Measurements from ENCODE around the gene CEBPE. TPM values are rescaled to one million over a fixed set of nuclear protein-coding genes. Genes with fewer than 3 reads are reported as not detected.

The CEBPE gene
- total RNA-seq, 2 experiments from 2014 or later, result 0.67 to 0.98 TPM

DNA sequence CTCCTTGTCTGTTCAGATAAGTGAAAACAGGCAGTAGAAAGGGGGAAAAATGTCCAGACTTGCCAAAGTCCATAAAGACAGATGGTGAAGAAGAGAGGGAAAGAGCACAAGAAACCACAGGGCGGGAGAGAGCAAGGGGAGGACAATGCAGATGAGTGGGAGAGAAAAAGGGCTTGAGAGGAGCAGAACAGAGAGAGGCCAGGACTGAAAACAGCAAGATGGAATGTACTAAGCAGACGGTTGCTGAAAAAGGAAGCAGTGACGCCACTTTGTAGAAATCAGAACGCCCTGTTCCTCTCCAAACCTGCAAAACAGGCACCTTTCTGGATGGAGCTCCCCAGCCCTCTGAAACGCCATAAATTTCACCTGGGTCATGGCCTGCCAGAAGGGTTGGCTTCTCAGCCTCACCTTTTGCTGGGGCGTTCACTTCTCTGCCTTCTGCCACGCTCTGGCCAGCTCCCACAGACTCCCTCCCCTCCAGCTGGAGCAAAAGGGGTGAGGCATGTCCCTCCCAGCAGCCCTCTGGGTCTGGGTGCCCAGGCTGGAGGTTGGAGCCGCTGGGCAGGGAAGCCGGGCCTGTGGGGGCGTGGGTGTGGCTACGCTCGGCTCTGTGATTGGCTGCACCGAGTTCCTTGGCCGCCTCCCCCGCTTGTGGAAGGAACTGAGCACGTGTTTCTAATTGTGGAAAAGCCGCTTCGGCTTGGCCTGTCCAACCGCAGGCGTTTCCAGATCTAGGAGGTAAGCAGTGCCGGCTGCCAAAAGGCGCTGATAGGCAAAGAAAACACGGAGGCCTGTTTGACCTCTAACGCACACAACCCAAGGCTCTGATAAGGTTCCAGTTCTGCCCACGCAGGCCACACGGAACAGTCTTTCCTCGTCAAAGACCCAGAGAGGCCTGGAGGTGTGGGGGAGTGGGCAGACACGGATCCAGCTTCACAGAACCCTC is 35.1 kb upstream of the CEBPE start:
- H3K4me1 Mint-ChIP-seq, result peaks cover 23% of the 10 kb centered on the region
- no peaks in the 10 kb centered on the region for H3K9me3 Mint-ChIP-seq
- CTCF ChIA-PET, result no interaction called here
- no peaks in the 10 kb centered on the region for H3K36me3 Mint-ChIP-seq (ENCODE audit: low read depth)
- no peak overlapping the region for H3K4me3 Mint-ChIP-seq
- H3K27me3 Mint-ChIP-seq, result peaks cover 17% of the 10 kb centered on the region
- DNase-seq, result no peak
- no peak overlapping the region for H3K27ac Mint-ChIP-seq
- POLR2A ChIA-PET, result no interaction called here

DNA sequence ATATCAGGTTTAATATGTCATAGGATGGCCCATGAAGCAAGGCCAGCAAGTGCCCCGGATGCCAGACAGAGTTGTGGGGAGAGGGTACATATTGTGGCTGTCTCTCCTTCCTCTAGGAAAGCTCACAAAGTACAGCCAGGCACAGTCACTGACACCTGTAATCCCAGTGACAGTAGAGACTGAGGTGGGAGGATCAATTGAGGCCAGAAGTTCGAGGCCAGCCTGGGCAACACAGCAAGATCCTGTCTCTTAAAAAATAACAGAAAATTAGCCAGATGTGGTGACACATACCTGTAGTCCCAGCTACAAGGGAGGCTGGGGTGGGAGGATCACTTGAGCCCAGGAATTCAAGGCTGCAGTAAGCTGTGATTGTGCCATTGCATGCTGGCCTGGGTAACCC is 32.3 kb upstream of the CEBPE start:
- peaks cover 4% of the 10 kb centered on the region for H3K27me3 Mint-ChIP-seq
- H3K4me3 Mint-ChIP-seq, result no peak overlapping the region
- H3K9me3 Mint-ChIP-seq, result no peaks in the 10 kb centered on the region
- ChIA-PET POLR2A (no interaction called here), CTCF (interaction anchor here (0.6 to 1.3 kb wide), 3 partner anchors 8 to 238 kb away, joined by 3 read pairs; no protein-coding TSS in a partner anchor)
- no peak for DNase-seq
- H3K4me1 Mint-ChIP-seq, result peaks cover 23% of the 10 kb centered on the region
- H3K27ac Mint-ChIP-seq, result no peak overlapping the region
- H3K36me3 Mint-ChIP-seq (ENCODE audit: low read depth), result no peaks in the 10 kb centered on the region

DNA sequence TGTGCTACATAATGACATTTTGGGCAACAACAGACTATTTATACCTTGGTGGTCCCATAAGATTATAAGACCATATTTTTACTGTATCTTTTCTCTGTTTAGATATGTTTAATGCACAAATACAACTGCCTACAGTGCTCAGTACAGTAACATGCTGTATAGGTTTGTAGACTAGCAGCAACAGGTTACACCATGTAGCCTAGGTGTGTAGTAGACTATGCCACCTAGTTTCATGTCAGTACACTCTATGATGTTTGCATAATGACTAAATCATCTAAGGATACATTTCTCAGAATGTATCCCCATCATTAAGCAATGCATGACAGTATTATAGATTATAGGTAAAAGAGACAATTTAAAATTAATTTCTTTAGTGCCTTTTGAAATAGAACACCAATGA is 30.7 kb upstream of the CEBPE start:
- POLR2A ChIA-PET, result no interaction called here
- H3K27me3 Mint-ChIP-seq, result peaks cover 6% of the 10 kb centered on the region
- CTCF ChIA-PET, result interaction anchor here (1.5 kb wide), 1 partner anchor 29 kb away, joined by 5 read pairs; no protein-coding TSS in a partner anchor

DNA sequence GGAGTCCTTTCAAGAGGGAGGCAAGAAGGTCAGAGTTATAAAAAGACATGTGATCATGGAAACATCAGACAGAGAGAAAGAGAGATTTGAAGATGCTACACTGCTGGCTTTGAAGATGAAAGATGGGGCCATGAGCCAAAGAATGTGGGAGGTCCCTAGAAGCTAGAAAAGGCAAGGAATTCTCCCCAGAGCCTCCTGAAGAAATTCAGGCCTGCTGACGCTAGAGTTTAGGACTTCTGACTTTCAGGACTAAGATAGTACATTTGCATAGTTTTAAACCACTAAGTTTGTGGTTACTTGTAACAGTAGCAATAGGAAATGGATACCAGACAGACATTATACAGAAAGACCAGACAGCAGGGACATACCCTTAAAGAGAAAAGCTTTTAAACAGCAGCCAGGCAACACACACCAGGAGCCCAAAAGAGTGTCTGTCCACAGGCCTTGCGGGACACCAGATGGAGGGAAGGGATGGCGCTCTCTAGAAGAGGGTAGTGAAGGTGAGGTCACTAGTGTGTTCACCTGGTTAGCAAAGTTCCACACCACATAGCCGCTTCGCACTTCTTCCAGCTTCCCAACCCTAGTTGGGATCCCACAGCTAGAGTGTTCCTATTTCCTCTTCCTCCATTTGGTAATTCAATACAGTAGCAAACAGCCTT is 29.7 kb upstream of the CEBPE start:
- Mint-ChIP-seq H3K4me1 (peaks cover 6% of the 10 kb centered on the region), H3K27me3 (peaks cover 9% of the 10 kb centered on the region), H3K36me3 (ENCODE audit: low read depth) (no peaks in the 10 kb centered on the region), H3K4me3 (no peak overlapping the region), H3K27ac (no peak overlapping the region), H3K9me3 (no peaks in the 10 kb centered on the region)
- ChIA-PET POLR2A (no interaction called here), CTCF (interaction anchor here (1.5 kb wide), 1 partner anchor 28 kb away, joined by 5 read pairs; no protein-coding TSS in a partner anchor)
- no peak for DNase-seq

More for the DNA sequence above, 30.7 kb upstream of the CEBPE start:
- Mint-ChIP-seq H3K36me3 (ENCODE audit: low read depth) (no peaks in the 10 kb centered on the region), H3K27ac (no peak overlapping the region), H3K4me1 (peaks cover 15% of the 10 kb centered on the region), H3K9me3 (no peaks in the 10 kb centered on the region), H3K4me3 (no peak overlapping the region)
- no peak for DNase-seq

DNA sequence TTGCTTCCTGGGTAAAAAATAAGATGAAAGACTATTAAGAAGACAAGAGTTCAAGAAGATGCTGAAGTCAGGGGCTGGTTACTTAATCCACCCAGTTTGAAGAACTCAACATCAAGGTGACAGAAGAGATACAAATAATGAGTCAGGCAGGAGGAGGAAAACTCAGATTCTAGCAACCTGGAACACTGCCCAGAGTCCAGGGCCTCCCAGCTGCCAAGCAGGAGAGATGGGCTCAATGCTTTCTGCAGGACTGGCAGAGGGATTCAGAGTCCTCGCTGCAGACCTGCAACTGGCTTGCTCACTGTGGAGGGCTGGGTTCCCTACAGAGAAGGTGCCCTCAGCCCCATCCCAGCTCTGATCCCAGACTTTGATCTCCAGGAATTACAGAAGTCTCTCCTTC is 28.6 kb upstream of the CEBPE start:
- POLR2A ChIA-PET, result no interaction called here
- H3K9me3 Mint-ChIP-seq, result no peaks in the 10 kb centered on the region
- H3K36me3 Mint-ChIP-seq (ENCODE audit: low read depth), result no peaks in the 10 kb centered on the region
- no peak overlapping the region for H3K27ac Mint-ChIP-seq
- H3K27me3 Mint-ChIP-seq, result peaks cover 13% of the 10 kb centered on the region
- DNase-seq, result no peak
- no peaks in the 10 kb centered on the region for H3K4me1 Mint-ChIP-seq
- CTCF ChIA-PET, result no interaction called here
- H3K4me3 Mint-ChIP-seq, result no peak overlapping the region

DNA sequence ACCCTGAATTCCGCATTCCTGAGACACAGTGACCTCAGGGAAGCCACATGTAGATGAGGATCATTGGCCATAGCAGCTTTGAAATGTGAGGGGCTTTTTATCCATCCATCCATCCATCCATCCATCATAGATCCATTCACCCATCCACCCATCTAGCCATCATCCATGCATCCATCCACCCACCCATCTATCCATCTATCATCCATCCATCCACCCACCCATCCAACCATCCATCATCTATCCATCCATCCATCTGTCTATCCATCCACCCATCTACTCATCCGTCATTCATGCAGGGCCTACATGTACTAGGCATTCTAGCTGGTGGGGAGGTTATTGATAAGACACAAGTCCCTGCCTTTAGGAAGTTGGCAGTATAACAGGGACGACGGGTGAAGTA is 27.9 kb upstream of the CEBPE start:
- no peaks in the 10 kb centered on the region for H3K9me3 Mint-ChIP-seq
- ChIA-PET CTCF (no interaction called here), POLR2A (no interaction called here)
- H3K4me1 Mint-ChIP-seq, result no peaks in the 10 kb centered on the region
- H3K4me3 Mint-ChIP-seq, result no peak overlapping the region
- H3K27ac Mint-ChIP-seq, result no peak overlapping the region
- DNase-seq, result no peak
- no peaks in the 10 kb centered on the region for H3K36me3 Mint-ChIP-seq (ENCODE audit: low read depth)
- peaks cover 13% of the 10 kb centered on the region for H3K27me3 Mint-ChIP-seq

DNA sequence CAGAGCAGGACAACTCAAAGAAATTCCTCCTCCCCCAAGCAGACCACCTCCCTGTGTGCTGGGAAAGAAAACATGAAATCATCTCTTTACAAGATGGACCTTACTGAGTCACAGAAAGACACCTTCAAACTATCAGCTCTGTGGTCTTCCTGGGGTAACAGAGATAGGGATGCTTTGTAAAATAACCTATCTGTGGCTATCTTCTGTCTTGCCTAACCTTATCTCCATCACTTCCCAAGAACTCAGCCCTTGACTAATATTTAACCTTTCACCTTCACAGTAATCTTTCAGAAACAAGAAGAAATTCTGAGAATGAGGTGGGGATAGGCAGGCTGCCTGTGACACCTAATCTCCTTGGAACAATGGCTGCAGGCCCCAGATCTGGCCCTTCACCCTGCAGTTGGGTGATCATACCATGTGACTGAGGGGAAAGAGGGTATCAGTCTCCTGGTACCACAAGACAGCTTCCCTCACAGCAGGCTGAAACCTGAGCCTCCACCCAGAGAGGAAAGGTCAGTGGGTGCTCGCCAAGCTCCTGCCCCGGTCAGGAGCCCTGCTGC is 27.4 kb upstream of the CEBPE start:
- ChIA-PET POLR2A (interaction anchor here (0.6 kb wide), 1 partner anchor 142 kb away, joined by 3 read pairs; no protein-coding TSS in a partner anchor), CTCF (no interaction called here)
- DNase-seq, result no peak
- no peak overlapping the region for H3K4me3 Mint-ChIP-seq
- peaks cover 14% of the 10 kb centered on the region for H3K27me3 Mint-ChIP-seq
- H3K4me1 Mint-ChIP-seq, result no peaks in the 10 kb centered on the region
- H3K27ac Mint-ChIP-seq, result no peak overlapping the region
- no peaks in the 10 kb centered on the region for H3K9me3 Mint-ChIP-seq
- no peaks in the 10 kb centered on the region for H3K36me3 Mint-ChIP-seq (ENCODE audit: low read depth)

DNA sequence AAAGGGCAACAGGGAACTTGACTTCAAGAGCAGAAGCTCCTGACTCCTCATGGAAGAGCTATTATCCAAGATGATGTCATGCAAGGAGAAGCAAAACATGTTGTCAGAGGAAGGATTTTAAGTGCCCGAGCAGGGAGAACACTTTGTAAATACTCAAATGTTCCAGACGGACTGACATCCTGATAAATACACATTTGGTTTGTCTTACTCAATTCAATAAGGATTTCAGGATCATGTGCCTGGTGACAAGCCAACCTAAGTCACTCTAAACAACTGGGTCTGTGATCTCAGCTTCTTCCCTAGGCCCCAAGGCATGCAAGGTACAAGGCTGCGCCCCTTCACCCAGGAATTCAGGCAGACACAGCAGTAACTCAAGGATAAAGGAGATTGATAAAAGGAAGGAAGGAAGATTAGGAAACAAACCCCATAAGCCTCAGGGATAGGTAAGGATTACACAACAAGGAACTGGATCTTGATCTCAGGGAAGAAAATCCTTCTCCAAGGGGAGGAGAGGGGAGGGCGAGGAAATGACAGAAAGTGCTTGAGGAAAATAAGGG is 26.8 kb upstream of the CEBPE start:
- Mint-ChIP-seq H3K27ac (no peak overlapping the region), H3K4me3 (no peak overlapping the region), H3K27me3 (peaks cover 14% of the 10 kb centered on the region), H3K9me3 (no peaks in the 10 kb centered on the region), H3K36me3 (ENCODE audit: low read depth) (no peaks in the 10 kb centered on the region), H3K4me1 (no peaks in the 10 kb centered on the region)
- POLR2A ChIA-PET, result interaction anchor here (0.6 kb wide), 1 partner anchor 142 kb away, joined by 3 read pairs; no protein-coding TSS in a partner anchor
- CTCF ChIA-PET, result interaction anchor here (0.6 kb wide), 1 partner anchor 1761 kb away, joined by 4 read pairs; no protein-coding TSS in a partner anchor
- no peak for DNase-seq

DNA sequence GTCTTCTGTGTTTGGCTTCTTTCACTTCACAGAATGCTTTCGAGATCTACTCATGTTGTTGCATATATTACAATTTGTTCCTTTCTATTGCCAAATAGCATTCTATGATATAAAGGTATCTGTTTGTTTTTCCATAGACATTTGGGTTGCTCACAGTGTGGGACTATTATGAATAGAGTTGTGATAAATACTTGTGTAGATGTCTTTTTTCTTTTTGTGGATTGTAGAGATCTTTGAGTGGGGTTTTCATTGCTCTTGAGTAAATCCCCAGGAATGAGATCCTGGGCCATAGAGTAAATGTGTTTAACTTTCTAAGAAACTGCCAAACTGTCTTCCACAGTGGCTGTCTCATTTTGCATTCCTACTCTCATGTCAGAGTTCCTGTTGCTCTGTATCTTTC is 24.9 kb upstream of the CEBPE start:
- H3K27ac Mint-ChIP-seq, result no peak overlapping the region
- POLR2A ChIA-PET, result no interaction called here

DNA sequence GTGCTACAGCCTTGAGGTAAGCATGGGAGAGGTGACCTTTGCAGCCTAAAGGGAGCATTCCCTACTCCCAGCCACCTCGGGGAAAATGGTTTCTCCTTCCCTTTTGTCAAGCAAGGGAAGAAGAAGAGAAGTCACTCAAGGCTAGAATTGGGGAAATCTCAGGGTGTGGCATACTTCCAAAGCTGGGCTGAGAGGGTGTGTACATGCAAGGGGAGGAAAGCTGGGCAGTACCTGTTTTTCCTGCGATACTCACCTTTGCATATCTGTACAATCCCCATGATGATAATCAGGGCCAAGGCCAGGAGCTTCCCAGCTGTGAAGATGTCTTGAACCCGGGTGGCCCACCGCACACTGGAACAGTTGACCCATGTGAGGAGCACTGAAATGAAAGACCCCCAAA is 23.8 kb upstream of the CEBPE start:
- no peak for DNase-seq
- Mint-ChIP-seq H3K4me1 (no peaks in the 10 kb centered on the region), H3K9me3 (no peaks in the 10 kb centered on the region), H3K36me3 (ENCODE audit: low read depth) (no peaks in the 10 kb centered on the region), H3K27ac (no peak overlapping the region), H3K27me3 (peaks cover 10% of the 10 kb centered on the region), H3K4me3 (no peak overlapping the region)
- ChIA-PET CTCF (interaction anchor here (1.3 to 1.5 kb wide), 2 partner anchors 9 to 44 kb away, joined by 3 to 5 read pairs; no protein-coding TSS in a partner anchor), POLR2A (no interaction called here)

More for the DNA sequence above, 24.9 kb upstream of the CEBPE start:
- Mint-ChIP-seq H3K36me3 (ENCODE audit: low read depth) (no peaks in the 10 kb centered on the region), H3K4me3 (no peak overlapping the region), H3K9me3 (no peaks in the 10 kb centered on the region), H3K27me3 (peaks cover 10% of the 10 kb centered on the region), H3K4me1 (no peaks in the 10 kb centered on the region)
- DNase-seq, result no peak
- CTCF ChIA-PET, result interaction anchor here (1.3 kb wide), 1 partner anchor 43 kb away, joined by 5 read pairs; no protein-coding TSS in a partner anchor

DNA sequence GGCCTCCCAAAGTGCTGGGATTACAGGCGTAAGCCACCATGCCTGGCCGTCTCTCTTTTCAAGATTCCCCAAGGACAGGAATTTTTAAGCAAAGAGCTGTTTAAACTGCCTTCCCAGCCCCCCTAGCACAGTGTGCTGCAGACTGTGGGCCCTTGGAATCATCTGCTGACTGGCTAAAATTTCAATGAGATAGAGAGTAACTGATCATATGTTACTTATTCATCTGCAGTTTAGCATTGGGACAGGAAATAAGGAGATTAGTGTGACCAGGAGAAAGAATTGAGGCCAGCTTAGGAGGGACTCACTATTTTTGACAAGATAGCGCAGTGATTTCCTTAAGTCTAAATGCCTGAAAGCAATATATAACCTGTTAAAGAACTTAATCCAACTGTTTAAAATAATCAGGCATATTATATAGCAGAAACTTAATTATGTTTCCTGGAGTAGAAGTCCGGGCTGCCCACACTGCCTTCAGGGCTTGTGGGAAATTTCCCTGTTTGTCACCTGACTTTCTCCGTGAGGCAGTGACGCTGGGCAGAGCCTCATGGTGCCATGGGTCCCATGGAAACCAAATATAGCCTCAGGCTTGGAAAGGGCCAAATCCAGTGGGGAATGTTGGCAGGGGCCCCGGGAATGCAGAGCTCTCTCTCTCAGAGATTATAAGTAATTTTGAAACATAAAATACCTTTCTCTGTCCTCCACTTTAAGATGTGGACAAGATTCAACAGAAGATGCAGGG is 22.8 kb upstream of the CEBPE start:
- H3K4me3 Mint-ChIP-seq, result no peak overlapping the region
- peaks cover 10% of the 10 kb centered on the region for H3K27me3 Mint-ChIP-seq
- no peaks in the 10 kb centered on the region for H3K9me3 Mint-ChIP-seq
- no peak overlapping the region for H3K27ac Mint-ChIP-seq
- ChIA-PET CTCF (interaction anchor here (1.5 kb wide), 1 partner anchor 10 kb away, joined by 3 read pairs; no protein-coding TSS in a partner anchor), POLR2A (no interaction called here)
- no peaks in the 10 kb centered on the region for H3K36me3 Mint-ChIP-seq (ENCODE audit: low read depth)
- DNase-seq, result no peak
- H3K4me1 Mint-ChIP-seq, result no peaks in the 10 kb centered on the region

DNA sequence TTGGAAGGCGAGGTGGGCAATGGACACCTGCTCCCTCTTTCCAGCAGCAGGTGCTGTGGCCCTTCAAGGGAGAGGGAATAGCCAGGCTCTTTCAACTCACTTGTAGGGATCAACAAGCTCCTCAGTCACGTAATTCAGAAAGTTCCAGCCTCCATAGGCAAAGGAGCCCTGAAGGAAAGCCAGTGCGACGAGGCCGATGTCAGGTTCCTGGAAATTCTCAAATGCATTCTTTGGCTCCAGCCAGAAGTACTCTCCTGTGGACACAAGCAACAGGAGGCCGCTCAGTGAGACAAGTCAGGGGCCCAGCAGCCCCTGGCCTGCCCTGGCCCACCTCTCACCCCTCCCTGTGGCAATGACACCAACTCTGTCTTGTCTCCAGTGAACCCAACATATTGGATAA is 21.3 kb upstream of the CEBPE start:
- CTCF ChIA-PET, result interaction anchor here (0.6 kb wide), 1 partner anchor 119 kb away, joined by 3 read pairs; no protein-coding TSS in a partner anchor
- POLR2A ChIA-PET, result no interaction called here
- Mint-ChIP-seq H3K4me1 (no peaks in the 10 kb centered on the region), H3K27ac (no peak overlapping the region), H3K4me3 (no peak overlapping the region), H3K27me3 (peaks cover 8% of the 10 kb centered on the region), H3K9me3 (no peaks in the 10 kb centered on the region), H3K36me3 (ENCODE audit: low read depth) (no peaks in the 10 kb centered on the region)
- DNase-seq, result no peak
